ENCODE data around the gene ALPL. TPM values are rescaled to one million over a fixed set of nuclear protein-coding genes. Genes with fewer than 3 reads are reported as not detected.

ALPL gene
- polyA plus RNA-seq, 12 donors, result 2.1 to 12.1 (median 3.1) TPM; not detected in 1

DNA sequence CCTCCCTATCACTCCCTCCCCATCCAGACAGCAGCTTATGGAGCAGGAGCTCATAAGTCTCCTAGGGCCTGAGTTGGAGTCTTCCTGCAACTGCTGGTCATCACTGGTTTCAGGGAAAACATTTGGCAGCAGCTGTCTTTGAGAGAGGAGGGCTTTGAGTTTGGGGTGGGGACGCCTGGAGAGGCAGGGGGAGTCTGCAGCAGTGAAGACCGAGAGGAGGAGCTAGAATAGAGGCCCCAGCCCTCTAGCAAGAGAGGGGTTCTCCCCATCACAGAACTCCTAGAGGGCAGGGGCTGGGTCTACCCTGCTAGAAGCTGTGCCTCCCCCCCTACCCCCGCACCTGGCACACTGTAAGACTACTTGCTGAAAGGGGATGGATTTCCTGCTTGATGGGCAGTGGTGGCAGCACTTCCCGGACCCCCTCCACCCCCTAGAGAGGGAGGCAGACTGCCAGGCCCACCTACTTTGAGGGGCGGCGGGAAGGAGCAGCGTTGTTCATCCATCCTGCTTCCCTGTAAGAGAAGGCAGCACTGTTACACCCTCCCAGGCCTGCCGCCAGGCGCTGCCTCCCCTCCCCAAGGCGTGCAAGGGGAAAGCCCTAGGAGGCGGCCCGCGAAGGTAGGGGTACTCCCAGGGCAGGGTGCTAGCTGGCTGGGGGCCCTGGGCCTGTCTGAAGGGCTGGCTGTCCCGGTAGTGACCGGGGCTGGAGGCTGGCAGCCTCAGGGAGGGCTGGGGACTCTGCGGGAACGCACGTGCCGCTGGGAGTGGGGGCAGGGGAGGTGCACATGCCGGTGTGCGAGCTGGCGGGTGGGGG lies 109.5 kb downstream of the ALPL start:
- no peak for DNase-seq

GRCh38 chr1:21619375-21619947 lies 110.2 kb downstream of the ALPL start:
- DNase-seq, result no peak

DNA sequence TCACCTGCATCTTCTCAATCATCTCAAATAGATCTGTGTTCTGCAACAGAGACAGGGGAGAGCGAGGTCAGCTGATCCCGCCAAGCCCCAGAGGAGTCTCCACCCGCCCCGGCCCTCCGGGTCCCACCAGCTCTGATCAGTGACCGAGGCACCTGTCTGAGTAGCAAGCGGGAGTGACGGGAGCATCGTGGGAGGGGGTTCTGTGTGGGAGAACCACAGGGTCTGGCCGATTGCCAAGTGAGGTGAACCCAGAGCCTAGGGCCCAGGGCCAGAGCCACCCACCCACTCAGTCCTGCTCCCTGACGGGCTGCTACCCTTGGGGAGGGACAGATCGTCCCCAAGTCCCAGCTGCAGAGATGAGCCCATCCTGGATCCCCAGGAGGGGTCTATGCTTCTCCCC lies 110.8 kb downstream of the ALPL start:
- DNase-seq, result no peak

GRCh38 chr1:21620496-21620895 lies 111.3 kb downstream of the ALPL start:
- DNase-seq, result no peak

DNA sequence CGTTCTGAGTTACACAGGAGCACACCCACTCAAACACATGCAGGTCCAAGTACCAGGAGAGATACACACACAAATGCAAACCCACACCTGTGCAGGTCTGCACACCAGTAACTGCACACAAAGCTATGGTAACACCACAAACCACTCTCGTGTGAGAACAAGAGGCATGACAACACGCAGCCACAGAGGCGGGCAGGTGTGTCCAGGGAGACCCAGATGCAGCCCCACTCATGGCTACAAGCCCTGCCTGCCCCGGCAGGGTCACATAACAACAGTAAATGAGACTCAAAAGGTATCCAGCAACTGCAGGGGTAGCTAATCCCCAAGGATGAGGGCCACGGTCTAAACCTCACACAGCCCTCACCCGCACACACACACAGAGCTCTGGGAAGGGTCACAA lies 111.8 kb downstream of the ALPL start:
- no peak for DNase-seq

DNA sequence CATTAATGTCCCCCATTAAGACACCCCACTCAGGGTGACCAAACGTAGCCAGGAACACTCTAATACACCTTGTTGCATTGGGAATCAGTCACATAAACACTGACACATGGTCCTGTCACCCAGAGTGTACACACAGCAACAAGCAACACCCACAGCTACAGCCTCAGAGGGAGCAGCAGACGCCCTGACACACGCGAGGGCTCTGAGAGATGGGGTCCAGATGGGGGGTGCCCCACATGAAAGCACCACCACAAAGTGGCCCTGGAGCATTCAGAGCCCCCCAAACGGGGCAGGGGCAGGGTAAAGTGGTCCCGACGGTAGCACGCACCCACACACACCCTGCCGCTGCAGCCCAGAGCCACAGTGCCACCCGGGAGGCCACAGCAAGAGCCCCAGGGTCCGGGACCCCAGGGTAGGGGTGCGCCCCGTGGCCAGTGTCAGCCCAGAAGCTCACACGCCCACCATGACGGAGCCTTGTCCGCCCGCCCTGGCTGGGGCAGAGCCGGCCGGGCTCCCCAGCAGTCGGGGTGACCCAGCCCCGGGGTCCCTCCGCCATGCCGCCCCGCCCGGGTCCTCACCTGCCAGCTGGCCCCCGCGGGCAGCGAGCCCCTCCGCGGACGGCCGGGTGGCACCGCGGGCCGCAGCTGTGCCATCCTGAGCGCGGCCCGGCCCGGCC lies 112.7 kb downstream of the ALPL start:
- DNase-seq, result no peak

DNA sequence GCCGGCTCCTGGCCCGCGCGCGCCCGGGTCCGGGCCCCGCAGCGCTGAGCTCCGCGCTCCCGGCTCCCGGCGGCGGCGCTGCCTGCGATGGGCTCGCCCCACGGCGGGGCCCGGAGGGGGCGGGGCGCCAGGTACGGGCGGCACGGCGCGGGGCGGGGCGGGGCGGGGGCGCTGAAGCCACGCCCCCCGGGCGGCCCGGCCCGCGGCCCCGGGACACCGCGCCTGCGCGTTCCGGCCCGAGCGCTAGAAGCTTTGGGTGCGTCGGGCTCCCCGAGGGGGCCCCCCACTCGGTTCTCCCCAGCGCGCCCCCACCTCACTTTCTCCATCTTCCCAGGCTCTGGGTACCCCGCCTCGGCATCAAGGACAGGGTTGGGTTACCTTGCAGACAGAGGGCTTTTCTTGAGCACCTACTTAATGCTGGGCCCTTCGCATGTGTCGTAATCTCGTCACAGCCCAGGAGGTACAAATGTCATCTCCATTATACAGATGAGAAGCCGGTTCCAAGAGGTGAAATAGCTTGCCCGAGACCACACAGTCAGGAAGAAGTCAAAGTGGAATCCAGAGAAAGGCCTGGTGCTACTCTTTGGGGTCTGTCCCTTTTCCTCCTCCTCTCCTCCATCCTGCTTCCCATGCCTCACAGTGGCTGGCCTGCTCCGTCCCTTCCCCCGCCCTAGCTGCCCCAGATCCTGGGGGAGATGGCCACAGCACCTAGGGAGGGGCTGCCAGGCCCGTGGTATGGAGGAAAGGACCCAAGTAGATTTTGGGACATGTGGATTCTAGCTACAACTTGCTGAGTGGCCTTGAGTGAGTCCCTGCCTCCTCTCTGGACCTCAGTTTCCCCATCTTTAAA lies 113.5 kb downstream of the ALPL start:
- no peak for DNase-seq

- no peak for DNase-seq
These were observed 114.3 kb downstream of the ALPL start for GRCh38 chr1:21623410-21623961.

DNA sequence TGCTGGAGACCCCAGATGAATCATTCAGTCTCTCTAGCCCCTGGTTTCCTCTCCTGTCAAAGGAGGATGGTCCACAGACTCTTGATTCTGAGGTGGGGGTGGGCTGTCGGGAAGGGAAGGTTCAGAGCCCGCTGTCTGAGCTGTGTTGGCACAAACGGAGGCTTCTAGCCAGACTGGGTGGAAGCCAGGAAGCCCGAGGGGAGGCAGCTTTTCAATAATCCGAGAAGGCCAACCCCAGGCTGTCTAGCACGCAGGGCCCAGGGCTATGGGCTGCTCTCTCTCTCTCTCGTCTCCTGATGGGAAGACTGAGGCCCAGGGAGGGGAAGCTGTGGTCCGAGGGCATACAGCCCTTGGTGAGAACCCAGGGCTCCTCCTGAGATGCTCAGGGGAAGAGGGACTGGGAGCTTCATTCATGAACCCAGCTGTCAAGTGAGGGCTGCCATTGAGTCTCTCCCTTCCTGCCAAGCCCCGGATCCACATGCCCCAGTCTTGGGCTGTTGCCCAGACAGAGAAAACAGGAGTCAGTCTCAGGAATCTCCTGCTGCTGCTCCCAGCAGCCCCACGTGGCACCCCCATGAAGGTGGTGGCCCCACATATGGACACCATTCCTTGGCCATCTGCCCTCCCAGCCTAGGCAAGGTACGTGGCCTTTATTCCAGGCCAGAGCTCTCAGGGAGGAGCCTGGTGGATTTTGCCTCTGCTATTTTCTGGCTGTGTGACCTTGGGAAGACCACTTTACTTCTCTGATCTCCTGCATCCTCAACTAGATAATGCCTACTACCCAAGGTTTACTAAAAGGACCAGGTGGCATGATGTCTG lies 115.6 kb downstream of the ALPL start:
- DNase-seq, result no peak

DNA sequence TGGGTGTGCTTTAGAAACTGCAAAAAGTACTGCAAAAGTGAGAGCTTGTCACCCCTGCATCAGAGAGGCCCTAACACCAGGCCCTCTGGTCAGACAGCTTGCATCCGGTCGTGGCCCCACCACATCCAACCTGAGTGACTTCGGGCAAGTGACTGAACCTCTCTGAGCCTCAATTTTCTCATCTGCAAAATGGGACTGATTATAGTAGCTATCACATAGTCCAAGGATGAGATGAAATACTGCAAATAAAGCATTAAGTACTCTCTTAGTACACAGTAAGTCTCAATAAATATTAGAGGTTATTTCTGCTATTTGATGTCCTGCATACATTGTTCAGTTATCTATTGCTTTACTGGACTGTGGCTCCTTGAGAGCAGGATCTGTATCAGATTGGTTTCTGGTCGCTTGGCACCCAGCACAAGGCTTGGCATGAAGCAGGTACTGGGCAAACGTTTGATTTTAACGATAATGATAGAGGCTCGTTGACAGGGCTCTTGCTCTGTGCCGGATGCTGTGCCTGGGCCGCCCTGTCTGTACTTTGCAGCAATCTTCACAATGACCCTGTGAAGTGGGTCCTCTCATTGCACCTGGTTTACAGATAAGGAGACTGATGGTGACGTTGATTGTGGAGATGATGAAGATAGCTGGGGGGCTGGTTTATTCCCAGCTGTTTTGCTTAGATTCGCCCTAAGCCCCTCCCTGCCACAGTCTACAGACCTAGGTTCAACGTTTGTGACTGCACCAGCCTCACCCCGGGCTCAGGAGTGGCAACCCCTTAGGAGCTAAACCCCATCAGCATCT lies 116.4 kb downstream of the ALPL start:
- DNase-seq, result no peak

- no peak for DNase-seq
These were observed 117.7 kb downstream of the ALPL start for GRCh38 chr1:21626921-21627339.

Other genes starting within 250 kb of the ALPL start
- 10 to 100 TPM in 11 of 12 donors, not detected in 1; 26.2 to 54.0 (median 30.3) TPM for gene ECE1, start 219.0 kb upstream of the ALPL start, polyA plus RNA-seq (ENCODE audit: insufficient read length in 12 of 12)
- 10 to 100 TPM in 4 of 12 donors, 1 to 10 TPM in 6, not detected in 2; 4.6 to 15.5 (median 8.9) TPM for gene NBPF3, start 69.3 kb upstream of the ALPL start, polyA plus RNA-seq (ENCODE audit: insufficient read length in 12 of 12)
- gene RAP1GAP, start 159.9 kb downstream of the ALPL start, polyA plus RNA-seq (ENCODE audit: insufficient read length in 12 of 12), result 1 to 10 TPM in 11 of 12 donors, not detected in 1; 1.1 to 9.2 (median 1.7) TPM